ENCODE data around the gene CHAF1B. TPM values are rescaled to one million over a fixed set of nuclear protein-coding genes. Genes with fewer than 3 reads are reported as not detected.

CHAF1B gene
- total RNA-seq, 1 donor from 2014 or later = 4.9 TPM

DNA sequence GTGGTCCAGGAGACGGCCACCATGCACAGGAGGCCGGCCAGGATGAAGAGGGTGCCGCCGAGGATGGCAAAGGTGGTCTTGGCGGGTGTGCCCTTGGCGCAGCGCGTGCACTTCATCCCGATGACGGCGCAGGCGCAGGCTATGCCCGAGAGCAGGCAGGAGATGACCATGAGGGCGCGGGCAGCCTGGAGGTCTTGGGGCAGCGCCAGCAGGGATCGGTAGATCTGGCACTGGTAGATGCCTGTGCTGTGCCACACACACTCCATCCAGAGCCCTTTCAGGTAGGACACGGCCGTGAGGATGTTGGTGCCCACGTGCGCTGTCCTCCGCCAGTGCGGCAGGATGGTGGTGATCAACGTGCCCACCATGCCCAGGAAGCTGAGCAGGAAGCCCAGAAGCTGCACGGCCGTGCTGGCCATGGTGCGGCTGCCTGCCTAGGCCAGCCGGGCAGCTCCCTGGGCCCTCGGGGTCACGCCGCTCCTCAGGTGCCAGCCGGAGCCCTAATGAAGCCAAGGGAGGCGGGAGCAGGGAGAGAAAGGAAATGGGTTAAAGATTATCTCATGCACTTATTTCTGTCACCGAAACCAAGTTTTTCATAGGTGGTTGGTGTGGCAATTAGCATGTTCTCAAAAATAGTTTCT lies 76.2 kb downstream of the CHAF1B start:
- TF ChIP-seq, protein P1, sequence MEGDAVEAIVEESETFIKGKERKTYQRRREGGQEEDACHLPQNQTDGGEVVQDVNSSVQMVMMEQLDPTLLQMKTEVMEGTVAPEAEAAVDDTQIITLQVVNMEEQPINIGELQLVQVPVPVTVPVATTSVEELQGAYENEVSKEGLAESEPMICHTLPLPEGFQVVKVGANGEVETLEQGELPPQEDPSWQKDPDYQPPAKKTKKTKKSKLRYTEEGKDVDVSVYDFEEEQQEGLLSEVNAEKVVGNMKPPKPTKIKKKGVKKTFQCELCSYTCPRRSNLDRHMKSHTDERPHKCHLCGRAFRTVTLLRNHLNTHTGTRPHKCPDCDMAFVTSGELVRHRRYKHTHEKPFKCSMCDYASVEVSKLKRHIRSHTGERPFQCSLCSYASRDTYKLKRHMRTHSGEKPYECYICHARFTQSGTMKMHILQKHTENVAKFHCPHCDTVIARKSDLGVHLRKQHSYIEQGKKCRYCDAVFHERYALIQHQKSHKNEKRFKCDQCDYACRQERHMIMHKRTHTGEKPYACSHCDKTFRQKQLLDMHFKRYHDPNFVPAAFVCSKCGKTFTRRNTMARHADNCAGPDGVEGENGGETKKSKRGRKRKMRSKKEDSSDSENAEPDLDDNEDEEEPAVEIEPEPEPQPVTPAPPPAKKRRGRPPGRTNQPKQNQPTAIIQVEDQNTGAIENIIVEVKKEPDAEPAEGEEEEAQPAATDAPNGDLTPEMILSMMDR (IDR thresholded peaks at IDR 0.05) = no peak

DNA sequence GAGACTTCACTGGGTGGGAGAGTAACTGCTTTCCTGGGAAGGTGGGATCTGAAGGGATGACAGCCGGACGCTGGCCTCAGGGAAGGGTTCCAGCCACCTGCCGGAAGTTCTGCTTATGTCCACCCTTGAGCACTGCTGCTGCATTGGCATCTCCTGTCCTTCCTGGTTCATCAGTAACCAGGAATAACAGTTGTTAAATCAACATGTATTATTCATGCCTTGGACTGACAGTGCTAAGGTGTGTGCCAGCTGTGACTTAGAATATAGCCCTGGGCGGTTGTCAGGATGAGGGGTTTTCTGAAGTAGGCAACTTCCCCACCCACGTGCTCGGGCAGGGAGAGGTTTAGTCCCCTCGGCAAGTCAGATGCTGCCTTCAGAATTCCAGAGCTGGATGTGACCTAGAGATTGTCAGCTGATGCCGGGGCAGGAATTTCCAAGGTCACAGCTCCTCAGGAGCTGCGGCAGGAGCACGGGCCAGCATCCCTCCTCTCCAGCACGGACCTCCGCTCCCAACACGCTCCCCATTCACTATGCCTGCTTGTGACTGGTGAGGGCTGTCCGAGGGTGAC lies 76.8 kb downstream of the CHAF1B start:
- H3K9me3 Mint-ChIP-seq (ENCODE audit: unreplicated experiment) = no peaks in the 10 kb centered on the region
- H3K4me1 Mint-ChIP-seq (ENCODE audit: unreplicated experiment) = peaks cover 13% of the 10 kb centered on the region
- H3K27ac Mint-ChIP-seq (ENCODE audit: unreplicated experiment) = no peak overlapping the region
- H3K27me3 Mint-ChIP-seq (ENCODE audit: unreplicated experiment) = peaks cover 5% of the 10 kb centered on the region
- H3K36me3 Mint-ChIP-seq (ENCODE audit: unreplicated experiment) = no peaks in the 10 kb centered on the region
- no peak for DNase-seq (ENCODE audit: extremely low spot score, unreplicated experiment)
- H3K4me3 Mint-ChIP-seq (ENCODE audit: unreplicated experiment) = no peak overlapping the region
- TF ChIP-seq, protein P1 (IDR thresholded peaks at IDR 0.05) = no peak

More for the DNA sequence above, 76.2 kb downstream of the CHAF1B start:
- DNase-seq (ENCODE audit: extremely low spot score, unreplicated experiment) = no peak
- Mint-ChIP-seq H3K36me3 (ENCODE audit: unreplicated experiment) (no peaks in the 10 kb centered on the region), H3K9me3 (ENCODE audit: unreplicated experiment) (no peaks in the 10 kb centered on the region), H3K4me3 (ENCODE audit: unreplicated experiment) (no peak overlapping the region), H3K27me3 (ENCODE audit: unreplicated experiment) (peaks cover 5% of the 10 kb centered on the region), H3K4me1 (ENCODE audit: unreplicated experiment) (peaks cover 17% of the 10 kb centered on the region), H3K27ac (ENCODE audit: unreplicated experiment) (no peak overlapping the region)

DNA sequence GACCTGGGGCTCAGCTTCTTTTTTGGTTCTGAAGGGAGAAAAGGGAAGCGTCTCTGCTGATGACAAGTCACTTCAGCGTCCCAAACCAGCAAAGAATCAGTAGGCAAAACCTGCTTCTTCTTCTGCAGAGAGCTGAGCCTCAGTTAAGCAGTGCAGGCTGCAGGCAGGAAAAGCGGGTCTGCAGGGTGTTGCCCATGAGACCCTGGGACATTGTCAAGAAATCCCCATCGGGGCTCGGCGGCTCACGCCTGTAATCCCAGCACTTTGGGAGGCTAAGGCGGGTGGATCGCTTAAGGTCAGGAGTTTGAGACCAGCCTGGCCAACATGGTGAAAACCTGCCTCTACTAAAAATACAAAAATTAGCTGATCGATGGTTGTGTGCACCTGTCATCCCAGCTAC lies 78.0 kb downstream of the CHAF1B start:
- no peak for DNase-seq (ENCODE audit: extremely low spot score, unreplicated experiment)
- H3K36me3 Mint-ChIP-seq (ENCODE audit: unreplicated experiment) = no peaks in the 10 kb centered on the region
- no peak overlapping the region for H3K27ac Mint-ChIP-seq (ENCODE audit: unreplicated experiment)
- H3K9me3 Mint-ChIP-seq (ENCODE audit: unreplicated experiment) = no peaks in the 10 kb centered on the region
- H3K4me3 Mint-ChIP-seq (ENCODE audit: unreplicated experiment) = no peak overlapping the region
- peaks cover 5% of the 10 kb centered on the region for H3K27me3 Mint-ChIP-seq (ENCODE audit: unreplicated experiment)
- H3K4me1 Mint-ChIP-seq (ENCODE audit: unreplicated experiment) = peaks cover 13% of the 10 kb centered on the region
- TF ChIP-seq, protein P1 (IDR thresholded peaks at IDR 0.05) = no peak

DNA sequence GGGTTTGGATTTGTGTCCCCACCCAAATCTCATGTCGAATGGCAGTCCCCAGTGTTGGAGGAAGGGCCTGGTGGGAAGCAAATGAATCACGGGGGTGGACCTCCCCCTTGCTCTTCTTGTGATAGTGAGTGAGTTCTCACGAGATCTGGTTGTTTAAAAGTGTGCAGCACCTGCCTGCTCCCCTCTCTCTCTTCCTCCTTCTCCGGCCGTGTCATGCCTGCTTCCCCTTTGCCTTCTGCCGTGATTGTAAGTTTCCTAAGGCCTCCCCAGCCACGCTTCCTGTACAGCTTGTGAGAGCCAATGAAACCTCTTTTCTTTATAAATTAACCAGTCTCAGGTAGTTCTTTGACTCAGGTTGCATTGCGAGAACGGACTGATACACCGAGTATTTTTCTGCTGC lies 78.8 kb downstream of the CHAF1B start:
- Mint-ChIP-seq H3K27me3 (ENCODE audit: unreplicated experiment) (peaks cover 5% of the 10 kb centered on the region), H3K9me3 (ENCODE audit: unreplicated experiment) (no peaks in the 10 kb centered on the region), H3K27ac (ENCODE audit: unreplicated experiment) (no peak overlapping the region), H3K4me1 (ENCODE audit: unreplicated experiment) (peaks cover 13% of the 10 kb centered on the region), H3K4me3 (ENCODE audit: unreplicated experiment) (no peak overlapping the region), H3K36me3 (ENCODE audit: unreplicated experiment) (no peaks in the 10 kb centered on the region)
- TF ChIP-seq, protein P1 (IDR thresholded peaks at IDR 0.05) = no peak
- DNase-seq (ENCODE audit: extremely low spot score, unreplicated experiment) = no peak

DNA sequence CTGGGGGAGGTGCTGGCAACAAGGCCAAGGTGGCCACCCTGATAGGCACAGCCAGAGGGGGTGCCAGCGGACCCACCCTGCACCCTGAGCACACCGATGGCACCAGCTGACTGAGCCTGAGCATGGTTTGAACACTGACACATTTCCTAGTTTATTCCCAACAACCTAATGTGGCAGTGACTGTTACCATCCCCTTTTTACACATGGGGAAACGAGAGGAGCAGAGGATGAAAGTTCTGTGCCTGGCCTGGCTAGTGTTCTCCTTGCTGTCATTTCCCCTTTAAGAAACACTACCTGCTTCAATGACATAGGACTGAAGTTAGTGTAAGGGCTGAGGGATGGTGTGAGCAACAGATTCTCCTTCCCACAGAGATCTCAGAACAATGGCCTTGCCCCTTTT lies 79.4 kb downstream of the CHAF1B start:
- TF ChIP-seq, protein P1 (IDR thresholded peaks at IDR 0.05) = no peak
- no peak for DNase-seq (ENCODE audit: extremely low spot score, unreplicated experiment)
- Mint-ChIP-seq H3K4me3 (ENCODE audit: unreplicated experiment) (no peak overlapping the region), H3K27me3 (ENCODE audit: unreplicated experiment) (peaks cover 5% of the 10 kb centered on the region), H3K9me3 (ENCODE audit: unreplicated experiment) (no peaks in the 10 kb centered on the region), H3K4me1 (ENCODE audit: unreplicated experiment) (peaks cover 12% of the 10 kb centered on the region), H3K27ac (ENCODE audit: unreplicated experiment) (no peak overlapping the region), H3K36me3 (ENCODE audit: unreplicated experiment) (no peaks in the 10 kb centered on the region)

All from osteocyte (in vitro differentiated cells).